DND-41 (cell line): ENCODE measurements around the gene TH.

Experiments
- CTCF ChIP-seq: IDR thresholded peaks from 2 replicates; pipeline ENCODE4 v1.5.1; 2012; ENCODE audit warnings: borderline replicate concordance, low read length, moderate library complexity, mild to moderate bottlenecking; ENCODE audit not compliant: poor library complexity, severe bottlenecking; ENCODE audit errors: extremely low read depth
- EZH2 ChIP-seq: IDR thresholded peaks from 3 replicates; pipeline ENCODE4 v1.6.1; 2012; ENCODE audit warnings: borderline replicate concordance, low read depth, mild to moderate bottlenecking, moderate library complexity, low read length, inconsistent platforms; ENCODE audit not compliant: severe bottlenecking

- TF ChIP-seq CTCF (no peak), EZH2 (no peak)
These were observed 28.9 kb upstream of the TH start for GRCh38 chr11:2200536-2200935.
